Right hindlimb (tissue), 1 donor: ENCODE data around the gene PRDX6.
A peak's percentile ranks its signal among the peaks of the same experiment; 100 is the strongest.
"Not testable (repeated sequence)": the region's sequence is repeated elsewhere in the genome, so short reads cannot be mapped to it uniquely, and the experiment has no call there.

Experiments used
- DNase-seq: peaks from one replicate; pipeline ENCODE4 v3.0.0-alpha.2; 2018

PRDX6 gene, protein sequence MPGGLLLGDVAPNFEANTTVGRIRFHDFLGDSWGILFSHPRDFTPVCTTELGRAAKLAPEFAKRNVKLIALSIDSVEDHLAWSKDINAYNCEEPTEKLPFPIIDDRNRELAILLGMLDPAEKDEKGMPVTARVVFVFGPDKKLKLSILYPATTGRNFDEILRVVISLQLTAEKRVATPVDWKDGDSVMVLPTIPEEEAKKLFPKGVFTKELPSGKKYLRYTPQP

GRCh38 chr1:173477286-173478093 is at the start of gene PRDX6:
PRDX6 (plus strand) TSS chr1:173477335; CDS start chr1:173477398, 63 bp downstream.
- DNase-seq: no peak

- peak; percentile 98 for DNase-seq
These were observed 47.4 kb upstream of the PRDX6 start for GRCh38 chr1:173429471-173430402.

DNA sequence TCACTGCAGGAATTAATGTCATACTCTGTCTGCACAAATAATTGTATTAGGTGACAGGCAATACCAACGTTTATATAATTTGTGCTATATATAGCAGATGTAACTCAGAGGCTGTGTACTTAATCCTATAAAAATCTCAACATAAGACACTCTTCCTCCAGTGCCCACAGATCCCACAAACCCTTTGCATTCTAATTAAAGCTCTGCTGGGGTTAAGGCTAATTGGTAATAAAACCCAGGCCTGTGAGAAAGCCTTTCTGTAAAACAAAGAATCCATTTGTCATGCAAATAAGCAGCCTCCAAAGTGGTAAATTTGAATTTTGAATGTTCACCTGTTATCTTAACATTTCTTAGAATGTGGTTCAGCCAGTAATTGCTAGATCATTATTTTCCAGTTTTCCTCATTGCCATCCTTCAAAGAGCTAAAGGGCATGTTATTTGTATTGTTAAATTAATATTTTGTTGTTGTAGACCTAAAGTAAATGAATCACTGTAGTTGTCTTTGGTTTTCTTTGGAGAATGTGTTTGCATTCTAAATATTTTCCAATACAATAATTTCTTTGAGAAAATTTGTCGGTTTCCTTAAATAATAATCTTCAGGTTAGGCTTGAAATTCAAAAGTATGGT is 46.3 kb upstream of the PRDX6 start:
- no peak for DNase-seq

- peak; percentile 86 for DNase-seq
These were observed 45.7 kb upstream of the PRDX6 start for GRCh38 chr1:173431304-173432045.

DNA sequence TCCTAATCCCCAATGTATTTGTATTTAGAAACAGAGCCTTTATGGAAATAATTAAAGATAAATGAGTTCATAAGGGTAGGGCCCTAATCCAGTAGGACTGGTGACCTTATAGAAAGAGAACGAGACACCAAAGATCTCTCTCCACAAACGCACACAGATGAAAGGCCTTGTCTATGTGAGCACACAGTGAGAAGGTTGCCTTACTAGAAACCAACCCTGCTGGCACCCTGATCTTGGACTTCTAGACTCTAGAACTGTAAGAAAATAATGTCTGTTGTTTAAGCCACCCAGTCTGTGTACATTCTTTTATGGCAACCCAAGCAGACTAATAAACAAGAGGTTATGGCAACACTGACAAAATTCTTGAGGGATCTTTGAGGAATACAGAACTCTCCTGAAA is 44.8 kb upstream of the PRDX6 start:
- no peak for DNase-seq

DNA sequence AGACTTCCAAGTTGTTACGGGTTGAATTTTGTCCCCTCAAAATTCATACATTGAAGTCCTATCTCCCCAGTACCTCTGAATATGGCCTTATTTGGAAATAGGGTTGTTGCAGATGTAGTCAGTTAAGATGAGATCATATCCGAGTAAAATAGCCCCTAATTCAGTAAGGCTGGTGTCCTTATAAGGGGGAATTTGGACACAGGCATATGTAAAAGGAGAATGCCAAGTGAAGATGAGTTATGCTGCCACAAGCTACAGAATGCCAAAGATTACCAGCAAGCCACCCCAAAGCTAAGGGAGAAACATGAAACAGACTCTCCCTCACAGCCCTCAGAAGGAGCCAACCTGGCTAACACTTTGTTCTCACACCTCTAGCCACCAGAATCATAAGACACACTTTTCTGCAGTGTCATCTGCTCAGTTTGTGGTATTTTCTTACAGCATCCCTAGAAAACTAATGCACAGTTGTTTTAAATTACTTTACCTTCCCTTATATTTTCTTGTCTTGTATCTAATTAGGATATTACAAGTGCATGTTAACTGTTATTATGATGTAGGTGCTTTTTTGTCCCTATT is 43.3 kb upstream of the PRDX6 start:
- no peak for DNase-seq

DNA sequence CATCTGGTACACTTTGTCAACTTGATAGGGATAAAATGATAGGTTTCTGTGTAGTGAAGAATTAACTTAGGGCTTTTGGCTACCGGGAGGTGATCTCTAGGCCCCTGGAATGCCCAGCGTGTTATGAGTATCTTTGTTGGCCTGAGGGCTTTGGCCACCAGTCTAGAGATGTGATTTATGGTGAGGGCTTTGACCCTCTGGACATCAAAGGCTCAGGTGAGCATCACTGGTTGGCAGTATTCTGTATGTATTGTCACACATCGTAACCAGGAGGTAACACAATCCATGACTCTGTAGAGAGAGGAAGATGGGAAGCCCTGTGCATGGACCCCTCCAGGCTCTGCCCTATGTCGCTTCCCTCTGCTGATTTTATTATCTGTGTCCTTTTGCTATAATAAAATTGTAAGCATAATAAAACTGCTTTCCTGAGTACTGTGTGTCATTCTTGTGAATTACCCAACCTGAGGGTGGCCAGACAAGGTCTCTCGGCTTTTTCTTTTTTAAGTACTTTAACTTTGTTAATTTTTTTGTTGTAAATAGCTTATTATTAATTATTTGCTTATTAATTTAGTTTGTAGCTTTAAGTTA is 40.2 kb upstream of the PRDX6 start:
- DNase-seq: no peak

DNA sequence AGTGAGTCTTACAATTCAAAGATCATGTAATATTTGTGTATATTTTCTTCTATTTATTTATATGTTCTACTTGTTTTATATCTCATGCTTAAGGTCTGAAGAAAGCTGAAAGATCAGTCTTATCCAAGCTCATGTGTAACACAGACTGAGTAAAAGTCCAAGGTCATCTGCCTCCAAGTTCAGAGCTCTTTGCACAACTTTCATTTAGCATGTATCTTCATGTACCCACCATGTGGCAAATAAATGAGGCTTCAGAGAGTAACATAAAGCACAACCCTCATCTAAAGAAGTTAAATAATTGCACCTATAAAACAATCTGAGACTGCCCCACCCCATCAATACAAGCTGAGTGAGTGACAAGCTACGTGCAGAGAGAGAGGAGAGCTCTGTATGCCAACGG is 38.5 kb upstream of the PRDX6 start:
- DNase-seq: no peak

GRCh38 chr1:173440430-173440829 is 36.7 kb upstream of the PRDX6 start:
- DNase-seq: no peak

- DNase-seq: no peak
These were observed 32.4 kb upstream of the PRDX6 start for GRCh38 chr1:173444757-173445156.

GRCh38 chr1:173445164-173445563 is 32.0 kb upstream of the PRDX6 start:
- DNase-seq: no peak

DNA sequence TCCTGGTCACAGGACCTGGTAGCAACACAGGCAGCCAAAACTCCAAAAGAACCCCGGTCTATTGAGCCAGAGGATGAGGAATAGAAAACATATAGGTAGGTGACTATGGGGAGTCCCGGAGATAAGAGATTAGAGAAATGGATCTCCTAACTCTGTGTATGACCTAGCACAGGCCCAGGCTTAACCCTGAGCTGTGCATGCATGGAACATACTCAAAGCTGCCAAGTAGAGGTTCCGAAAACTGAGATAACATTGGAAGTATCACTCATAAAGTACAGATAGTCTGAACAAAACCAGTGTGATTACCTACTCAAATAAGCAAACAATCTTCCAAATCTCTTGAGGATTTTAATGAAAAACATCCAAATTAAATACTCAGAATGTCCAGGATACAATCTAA is 31.5 kb upstream of the PRDX6 start:
- DNase-seq: no peak

- no peak for DNase-seq
These were observed 29.9 kb upstream of the PRDX6 start for GRCh38 chr1:173447224-173447623.

- no peak for DNase-seq
These were observed 28.2 kb upstream of the PRDX6 start for GRCh38 chr1:173448945-173449344.

- DNase-seq: no peak
These were observed 25.2 kb upstream of the PRDX6 start for GRCh38 chr1:173451981-173452380.

DNA sequence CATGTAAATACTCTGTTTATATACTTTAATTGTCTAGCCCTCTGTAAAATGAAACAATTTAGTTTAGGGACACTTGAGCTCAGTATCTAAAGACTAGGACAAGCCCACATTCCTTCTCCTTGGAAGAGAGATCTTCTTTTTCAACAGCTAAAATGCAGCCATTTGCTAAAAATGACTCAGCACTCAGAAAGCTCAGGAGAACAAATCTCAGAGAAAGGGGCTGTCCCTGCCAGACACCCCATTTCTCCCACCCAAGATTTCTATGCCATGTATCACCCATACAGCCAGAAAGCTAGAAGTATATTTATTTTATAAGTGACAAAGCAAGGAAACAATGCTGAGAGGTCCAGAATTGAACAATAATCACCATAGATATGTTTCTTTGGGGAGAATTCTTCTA is 23.2 kb upstream of the PRDX6 start:
- no peak for DNase-seq

- DNase-seq: no peak
These were observed 22.1 kb upstream of the PRDX6 start for GRCh38 chr1:173454966-173455524.

GRCh38 chr1:173459885-173460284 is 17.2 kb upstream of the PRDX6 start:
- no peak for DNase-seq

DNA sequence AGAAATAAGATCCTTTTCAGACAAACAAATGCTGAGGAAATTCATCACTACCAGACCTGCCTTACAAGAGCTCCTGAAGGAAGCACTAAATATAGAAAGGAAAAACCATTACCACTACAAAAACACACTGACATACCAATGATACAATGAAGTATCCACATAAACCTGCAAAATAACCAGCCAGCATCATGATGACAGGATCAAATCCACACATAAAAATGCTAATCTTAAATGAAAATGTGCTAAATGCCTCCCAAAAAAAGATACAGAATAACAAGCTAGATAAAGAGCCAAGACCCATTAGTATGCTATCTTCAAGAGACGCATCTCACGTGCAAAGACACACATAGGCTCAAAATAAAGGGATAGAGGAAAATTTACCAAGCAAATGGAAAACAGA is 14.5 kb upstream of the PRDX6 start:
- not testable (repeated sequence) for DNase-seq

DNA sequence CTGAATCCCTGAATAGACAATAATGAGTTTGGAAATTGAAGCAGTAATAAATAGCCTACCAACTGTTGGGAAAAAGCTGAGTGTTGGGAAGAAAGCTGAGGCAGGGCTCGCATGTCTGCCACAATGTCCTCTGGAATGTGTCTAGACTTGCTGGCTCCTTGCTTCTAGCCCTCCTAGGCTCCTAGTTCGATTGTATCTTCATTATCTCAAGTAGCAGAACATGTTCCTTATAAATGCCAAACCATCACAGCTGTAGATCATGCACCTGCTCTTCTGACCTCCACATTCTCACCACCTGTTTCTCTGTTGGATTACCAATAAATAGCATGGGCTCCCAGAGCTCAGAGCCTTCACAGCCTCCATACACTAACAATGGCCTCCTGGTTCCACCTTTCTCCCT is 12.9 kb upstream of the PRDX6 start:
- not testable (repeated sequence) for DNase-seq

GRCh38 chr1:173467426-173467825 is 9.7 kb upstream of the PRDX6 start:
- no peak for DNase-seq
